G401.6 (cell line): ENCODE data around the gene KRTAP7-1.

Experiments
- FAIRE-seq: peaks from 2 replicates; lab custom pipeline; 2012; peaks lifted over from hg19 to GRCh38; lab: Jason Lieb, UNC

Gene KRTAP7-1, protein sequence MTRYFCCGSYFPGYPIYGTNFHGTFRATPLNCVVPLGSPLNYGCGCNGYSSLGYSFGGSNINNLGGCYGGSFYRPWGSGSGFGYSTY

DNA sequence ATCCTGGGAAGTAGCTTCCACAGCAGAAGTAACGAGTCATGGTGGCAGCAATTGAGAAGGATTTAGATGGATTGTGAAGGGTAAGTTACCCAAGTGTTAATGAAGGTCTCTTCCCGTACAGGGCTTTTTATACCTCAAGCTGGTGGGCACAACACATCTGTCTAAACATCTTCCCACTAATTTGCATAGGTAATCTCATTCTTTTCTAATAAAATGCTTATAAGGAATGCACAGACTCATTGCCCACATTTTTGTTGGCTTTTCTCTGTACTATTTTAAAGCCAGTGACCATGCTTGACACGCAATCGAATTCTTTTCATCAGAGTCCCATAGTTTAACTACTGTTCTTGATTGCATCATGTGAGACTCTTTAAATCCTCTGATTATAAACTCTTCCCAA is at the start of gene KRTAP7-1:
TSS of gene KRTAP7-1 (minus strand) at position 101 of the 400 bp plus-strand sequence. CDS start at position 40, 61 bp downstream.
- FAIRE-seq, result no peak

DNA sequence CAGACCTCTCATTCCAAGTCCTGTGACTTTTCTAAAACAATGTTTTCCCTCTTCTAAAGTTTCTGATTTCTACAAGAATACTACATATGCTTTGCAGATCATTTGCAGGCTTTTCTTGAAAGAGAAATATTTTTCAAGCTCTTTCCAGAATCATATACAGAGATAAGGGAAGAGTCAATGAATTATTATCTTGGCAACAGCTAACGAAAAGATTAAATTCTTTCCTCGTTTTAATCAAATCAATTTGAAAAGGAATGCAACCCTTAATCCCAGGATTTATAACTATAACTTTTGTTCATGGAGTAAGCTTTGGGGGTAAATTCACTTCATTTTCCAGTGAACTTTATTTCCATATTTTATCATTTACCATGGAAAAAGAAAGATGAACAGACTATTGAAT is 45.0 kb upstream of the KRTAP7-1 start:
- no peak for FAIRE-seq

DNA sequence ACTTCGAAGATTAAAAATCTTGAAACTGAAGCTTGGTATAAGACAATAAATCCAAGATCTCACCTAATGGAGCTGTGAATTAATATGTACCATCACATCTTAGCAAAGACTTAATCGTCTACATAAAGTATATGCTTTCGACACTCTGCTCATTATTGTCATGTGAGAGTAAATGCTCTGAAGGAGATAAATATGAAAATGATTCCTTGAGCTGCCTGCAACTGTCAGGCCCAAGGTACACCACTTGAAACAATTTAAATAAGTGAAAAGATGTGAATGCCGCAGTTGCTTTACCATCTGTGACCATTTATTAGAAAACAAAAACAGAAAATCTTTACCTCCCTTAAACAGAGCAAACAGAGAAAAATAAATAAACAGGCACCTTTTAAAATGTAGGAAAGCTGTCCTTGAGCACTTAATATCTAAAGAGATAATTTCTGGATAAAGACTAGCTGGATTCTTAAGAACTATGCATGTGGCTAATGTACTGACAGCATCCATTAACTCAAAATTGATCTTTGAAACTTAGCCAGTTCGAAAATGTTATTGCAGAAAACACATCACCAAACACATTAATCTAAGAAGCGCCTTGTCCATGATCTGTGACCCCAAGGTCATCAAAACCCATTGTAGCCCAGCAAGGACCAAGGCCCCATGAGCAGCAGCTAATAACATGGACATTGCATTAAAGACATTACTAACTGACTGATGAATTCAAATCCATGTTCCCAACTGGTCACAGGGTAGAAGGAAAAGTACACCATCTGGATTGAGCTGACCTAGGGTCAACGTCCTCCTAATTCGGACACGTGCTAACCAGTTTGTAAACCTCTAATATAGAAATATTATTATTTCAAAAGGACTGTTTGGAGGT is 18.3 kb upstream of the KRTAP7-1 start:
- FAIRE-seq, result no peak

DNA sequence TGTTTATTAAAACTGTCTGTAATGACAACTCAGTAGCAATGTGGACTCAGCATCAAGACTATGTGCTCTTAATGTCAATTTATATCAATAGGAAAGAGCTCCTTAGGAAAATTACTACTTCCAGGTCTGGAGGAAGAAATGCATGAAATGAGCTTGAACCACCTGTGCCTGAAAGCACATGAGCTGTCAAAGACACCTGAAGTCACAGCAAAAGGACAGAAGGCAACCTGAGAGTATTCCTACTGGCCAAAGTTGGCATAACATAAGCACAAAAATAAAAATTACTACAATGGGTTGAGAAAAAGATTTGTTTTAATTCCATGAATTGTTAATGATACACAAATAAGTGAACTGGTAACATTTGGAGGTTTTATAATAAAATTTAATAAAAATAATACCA is 13.4 kb upstream of the KRTAP7-1 start:
- no peak for FAIRE-seq

DNA sequence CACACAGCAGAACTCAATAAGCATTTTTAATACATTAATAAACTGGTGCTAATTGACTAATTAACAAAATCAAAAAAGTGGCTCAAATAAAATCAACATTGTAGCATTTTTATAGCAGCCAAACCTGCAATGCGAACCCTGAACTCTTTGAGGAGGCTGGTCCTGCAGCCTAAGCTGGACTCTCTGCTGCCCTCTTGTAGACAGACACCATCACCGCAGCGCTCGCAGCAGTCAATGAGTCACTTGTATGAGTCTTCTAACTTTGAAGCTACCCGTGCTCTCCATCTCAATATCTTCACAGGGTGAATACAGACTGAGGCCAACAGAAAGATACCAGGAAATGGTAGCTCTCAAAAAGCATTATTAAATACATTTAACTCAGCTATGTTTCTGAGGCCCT is 9.7 kb upstream of the KRTAP7-1 start:
- no peak for FAIRE-seq

DNA sequence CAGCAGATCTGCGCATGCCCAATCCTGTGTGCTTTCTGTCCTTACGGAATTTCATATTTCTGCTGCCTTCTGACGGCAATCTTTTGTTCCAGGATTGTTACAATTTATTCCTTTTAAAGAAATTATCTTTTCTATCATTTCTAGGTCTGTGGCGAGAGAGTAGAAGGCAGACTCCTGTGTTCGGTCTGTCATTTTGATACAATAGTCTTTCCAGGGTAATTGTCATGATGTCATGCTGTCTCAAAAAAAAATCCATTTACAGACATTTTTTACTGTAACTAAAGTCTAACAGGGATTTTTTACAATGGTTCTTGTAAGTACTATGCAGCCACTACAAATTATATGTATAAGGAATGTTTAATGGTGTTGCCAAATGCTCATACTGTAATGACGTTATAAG is 9.0 kb upstream of the KRTAP7-1 start:
- FAIRE-seq, result no peak

DNA sequence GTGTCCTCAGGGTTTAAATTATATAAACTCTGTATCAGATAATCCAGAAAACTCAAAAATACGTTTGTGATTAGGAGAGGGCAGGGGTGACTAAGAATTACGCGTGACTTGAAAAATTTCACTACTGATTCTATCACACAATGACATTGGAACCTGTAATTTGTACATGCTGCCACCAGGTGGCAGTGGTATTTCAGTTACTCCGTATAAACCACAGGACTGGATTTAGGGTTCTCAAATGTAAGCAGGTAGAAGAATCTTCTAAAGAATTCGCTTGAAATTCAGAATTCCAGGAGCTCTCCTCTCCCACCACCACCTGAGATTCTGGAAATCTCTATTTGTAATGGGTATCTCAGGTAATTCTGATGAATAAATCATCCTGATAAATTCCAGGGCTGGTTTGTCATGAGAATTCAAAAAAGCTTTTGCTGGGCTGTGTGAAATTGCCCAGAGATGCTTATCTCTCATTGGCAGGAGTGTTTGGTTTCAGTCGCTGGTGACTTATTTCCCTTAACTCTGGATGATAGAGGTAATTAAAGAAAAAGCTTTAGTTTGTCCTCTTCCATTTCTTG is 1.7 kb upstream of the KRTAP7-1 start:
- no peak for FAIRE-seq

DNA sequence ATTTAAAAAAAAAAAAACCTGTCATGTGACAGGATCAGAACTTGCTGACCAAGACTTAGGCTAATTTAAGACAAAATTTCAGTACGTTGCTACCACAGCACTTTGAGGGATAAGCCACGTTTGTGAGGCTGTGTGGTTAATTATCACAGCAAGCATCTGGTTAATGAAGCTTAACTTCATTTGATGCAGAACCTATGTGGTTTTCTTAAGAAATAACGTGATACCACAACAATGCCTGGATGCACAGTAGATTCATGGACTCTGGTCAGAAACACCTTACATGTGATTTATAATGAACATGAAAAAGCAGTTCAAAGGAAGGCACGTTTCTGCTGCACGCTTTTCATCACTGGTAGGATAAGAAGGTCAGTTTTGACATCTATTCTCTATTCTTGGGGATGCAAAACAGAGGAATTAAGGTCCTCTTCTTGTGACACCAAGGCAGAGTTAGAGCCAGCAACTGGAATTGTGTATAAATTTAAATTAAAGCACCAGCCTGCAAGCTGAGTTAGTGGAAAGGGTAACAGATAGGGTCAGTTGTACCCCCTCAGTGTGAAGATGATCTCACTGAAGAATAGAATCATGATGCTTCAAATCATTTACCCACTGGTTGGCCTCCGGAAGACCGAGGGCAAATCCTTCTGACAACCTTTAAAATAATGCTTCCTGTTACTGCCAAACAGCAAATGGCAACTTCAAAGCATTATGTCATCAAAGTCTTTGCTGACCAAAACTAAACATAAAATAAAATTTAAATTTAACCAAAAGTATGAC is 10.5 kb downstream of the KRTAP7-1 start:
- no peak for FAIRE-seq

DNA sequence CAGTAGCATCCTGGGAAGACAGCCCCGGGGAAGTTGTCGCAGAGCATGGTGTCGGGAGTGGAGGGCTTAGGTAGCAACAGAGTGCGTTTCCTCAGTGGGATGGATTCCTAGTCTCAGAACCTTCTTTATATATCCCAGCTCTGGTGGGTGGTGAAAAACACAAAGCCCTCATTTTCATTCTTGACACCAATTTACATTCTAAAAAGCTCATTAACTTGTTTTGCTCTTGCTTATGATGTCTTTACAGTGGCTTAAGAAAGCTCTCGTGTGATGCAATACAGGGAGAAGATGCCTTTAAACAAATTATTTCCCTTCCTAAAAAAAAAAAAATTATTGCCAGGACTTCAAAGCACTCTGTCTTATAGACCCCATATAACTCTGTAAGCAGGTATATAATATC is 16.4 kb downstream of the KRTAP7-1 start, which contains the start of gene KRTAP8-1:
TSS of gene KRTAP8-1 (minus strand) at position 101 of the 400 bp plus-strand sequence. CDS start at position 47, 54 bp downstream.
- no peak for FAIRE-seq

DNA sequence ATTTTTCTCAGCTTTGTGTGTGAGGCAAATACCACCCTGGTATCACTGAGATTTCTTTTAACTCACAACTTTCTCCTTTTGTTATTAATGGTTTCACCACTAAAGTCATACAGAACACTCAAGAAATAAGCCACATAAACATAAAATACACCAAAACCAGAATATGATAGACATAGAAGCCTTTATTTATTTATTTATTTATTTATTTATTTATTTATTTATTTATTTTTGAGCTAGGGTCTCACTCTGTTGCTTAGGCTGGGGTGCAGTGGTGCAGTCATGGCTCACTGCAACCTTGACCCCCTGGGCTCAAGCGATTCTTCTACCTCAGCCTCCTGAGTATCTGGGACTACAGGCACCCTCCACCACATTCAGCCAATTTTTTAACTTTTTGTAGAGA is 29.0 kb downstream of the KRTAP7-1 start:
- FAIRE-seq, result no peak

DNA sequence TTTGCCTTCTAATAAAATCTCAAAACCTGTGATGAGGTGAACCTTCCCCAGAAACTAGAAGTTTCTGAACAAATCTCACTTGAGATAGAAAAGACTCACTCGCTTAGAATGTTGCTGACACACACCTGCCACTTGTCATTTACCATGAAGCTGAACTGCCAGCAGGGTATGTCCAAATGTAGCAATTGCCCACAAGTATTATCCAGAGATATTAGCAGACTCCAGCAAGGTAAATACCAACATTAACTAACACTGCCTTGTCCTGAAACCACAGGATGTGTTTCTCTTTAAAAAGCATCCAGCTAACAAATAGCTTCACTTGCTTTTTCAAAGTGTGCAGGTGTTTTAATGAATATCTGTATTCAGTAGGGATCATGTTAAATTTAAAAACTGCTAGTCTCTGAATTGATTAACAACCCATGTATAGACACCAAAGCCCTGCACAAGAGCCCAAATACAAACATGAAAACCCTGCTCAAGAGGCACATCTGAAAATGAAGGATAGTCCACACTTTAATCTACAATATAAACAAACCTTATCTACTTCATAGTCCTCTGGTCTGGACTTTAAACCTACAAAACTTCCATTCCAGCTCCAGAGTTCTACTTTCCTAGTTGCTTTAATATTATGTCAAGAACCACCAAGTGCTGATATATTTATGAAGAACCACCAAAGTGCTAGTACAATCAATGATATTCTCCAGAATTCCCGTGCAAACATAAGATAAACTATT is 35.8 kb downstream of the KRTAP7-1 start:
- FAIRE-seq, result no peak

DNA sequence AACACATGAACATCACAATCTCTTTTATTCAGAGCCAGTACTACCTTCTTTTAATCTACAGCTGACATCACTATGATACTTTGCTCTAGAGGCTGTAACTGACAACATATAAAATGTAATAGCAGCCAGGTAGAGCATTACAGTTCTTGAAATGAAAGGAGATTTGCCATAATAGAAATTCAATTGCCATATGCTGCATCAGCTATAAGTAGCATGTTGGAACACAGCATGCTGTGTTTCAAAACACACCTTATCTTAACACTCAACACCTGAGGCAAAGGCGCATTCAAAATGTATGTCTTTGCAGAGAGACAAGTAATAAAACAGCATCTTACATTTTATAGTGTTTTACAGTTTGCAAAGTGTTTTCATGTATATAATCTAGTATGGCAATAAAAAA is 50.3 kb downstream of the KRTAP7-1 start:
- FAIRE-seq, result no peak
